Mammary microvascular endothelial cell (primary cell): ENCODE measurements around the gene RASGEF1C. TPM values are rescaled to one million over a fixed set of nuclear protein-coding genes. Genes with fewer than 3 reads are reported as not detected.

Source experiments
- total RNA-seq: library from RNA; depleted of rRNA; stranded (reverse); fragments of >200 nt; gene quantifications from 2 replicates; pipeline ENCODE4 v1.2.3, GENCODE V29; 2015

RASGEF1C gene
- total RNA-seq = not detected in 2 replicates

GRCh38 chr5:180209137-180209581 is at the start of gene RASGEF1C:
TSS of gene RASGEF1C (minus strand) at chr5:180209211. CDS start at chr5:180138052, 71,159 bp downstream.

GRCh38 chr5:180071531-180072255 is 137.3 kb downstream of the RASGEF1C start, which contains the start of gene RNF130:
TSS of gene RNF130 (minus strand) at chr5:180071759. CDS start at chr5:180071702, 57 bp downstream.

Other genes starting within 250 kb of the RASGEF1C start
- 45.2 and 47.1 TPM in 2 replicates for gene RNF130, start 137.5 kb downstream of the RASGEF1C start, total RNA-seq
- 19.8 and 22.4 TPM in 2 replicates for gene MAPK9, start 82.9 kb upstream of the RASGEF1C start, total RNA-seq
- gene GFPT2, start 144.1 kb upstream of the RASGEF1C start, total RNA-seq = 6.9 and 7.6 TPM in 2 replicates